Measurements from ENCODE around the gene KRTAP4-1.
"Not testable (repeated sequence)": the region's sequence is repeated elsewhere in the genome, so short reads cannot be mapped to it uniquely, and the experiment has no call there.

The KRTAP4-1 gene

DNA sequence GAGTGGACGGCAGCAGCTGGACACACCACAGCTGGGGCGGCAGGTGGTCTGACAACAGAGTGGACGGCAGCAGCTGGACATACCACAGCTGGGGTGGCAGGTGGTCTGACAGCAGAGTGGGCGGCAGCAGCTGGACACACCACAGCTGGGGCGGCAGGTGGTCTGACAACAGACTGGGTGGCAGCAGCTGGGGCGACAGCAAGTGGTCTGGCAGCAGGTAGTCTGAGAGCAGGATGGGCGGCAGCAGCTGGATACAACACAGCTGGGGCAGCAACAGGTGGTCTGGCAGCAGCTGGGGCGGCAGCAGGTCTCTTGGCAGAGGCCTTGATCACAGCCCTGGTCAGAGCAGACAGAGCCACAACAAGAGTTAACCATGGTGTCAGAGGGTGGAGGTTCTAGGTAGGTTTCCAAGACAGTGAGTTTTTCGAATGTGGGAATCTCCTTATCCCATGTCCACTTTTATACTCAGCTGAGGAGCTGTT is at the start of gene KRTAP4-1:
Gene KRTAP4-1 (minus strand): TSS at position 432 of the 482 bp plus-strand sequence. CDS start 57 bp downstream, at position 375.
- no peak for DNase-seq (ENCODE audit: low read depth, low spot score)

DNA sequence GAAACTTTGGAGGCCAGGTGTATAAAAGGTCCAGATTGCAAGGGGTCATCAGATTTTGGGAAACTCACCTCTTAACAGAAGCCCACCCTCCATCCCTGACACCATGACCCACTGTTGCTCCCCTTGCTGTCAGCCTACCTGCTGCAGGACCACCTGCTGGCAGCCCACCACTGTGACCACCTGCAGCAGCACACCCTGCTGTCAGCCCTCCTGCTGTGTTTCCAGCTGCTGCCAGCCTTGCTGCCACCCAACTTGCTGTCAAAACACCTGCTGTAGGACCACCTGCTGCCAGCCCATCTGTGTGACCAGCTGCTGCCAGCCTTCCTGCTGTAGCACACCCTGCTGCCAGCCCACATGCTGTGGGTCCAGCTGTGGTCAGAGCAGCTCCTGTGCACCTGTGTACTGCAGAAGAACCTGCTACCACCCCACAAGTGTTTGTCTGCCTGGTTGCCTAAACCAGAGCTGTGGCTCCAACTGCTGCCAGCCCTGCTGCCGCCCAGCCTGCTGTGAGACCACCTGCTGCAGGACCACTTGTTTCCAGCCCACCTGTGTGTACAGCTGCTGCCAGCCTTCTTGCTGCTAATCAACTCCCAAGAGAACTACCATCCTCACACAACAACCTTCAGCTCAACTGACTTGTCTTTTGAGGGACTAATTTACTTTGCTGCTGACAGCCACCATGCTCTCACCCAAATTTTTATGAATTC is 47.8 kb upstream of the KRTAP4-1 start, which contains the start of gene KRTAP9-3:
Gene KRTAP9-3 (plus strand): TSS at position 51 of the 707 bp plus-strand sequence. CDS start 53 bp downstream, at position 104.
- not testable (repeated sequence) for DNase-seq (ENCODE audit: low read depth, low spot score)

DNA sequence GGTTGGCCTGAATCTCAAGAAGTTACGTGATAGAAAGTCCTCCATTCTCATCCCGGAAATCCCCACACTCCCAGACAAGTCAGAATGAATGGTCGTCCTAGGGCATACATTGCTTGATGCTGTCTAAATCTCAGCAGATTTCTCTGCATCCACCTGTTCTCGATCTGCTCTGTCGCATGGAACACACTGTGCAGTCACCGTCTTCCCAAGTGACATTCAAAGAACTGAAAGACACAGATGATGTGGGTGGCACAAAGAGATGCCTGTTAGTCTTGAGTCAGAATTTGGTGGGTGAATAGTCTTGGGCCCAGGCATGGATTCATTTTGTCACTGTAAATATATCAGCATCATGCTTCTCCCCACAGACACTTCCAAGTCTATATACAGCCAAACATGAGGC is 47.0 kb upstream of the KRTAP4-1 start:
- DNase-seq (ENCODE audit: low read depth, low spot score): no peak

DNA sequence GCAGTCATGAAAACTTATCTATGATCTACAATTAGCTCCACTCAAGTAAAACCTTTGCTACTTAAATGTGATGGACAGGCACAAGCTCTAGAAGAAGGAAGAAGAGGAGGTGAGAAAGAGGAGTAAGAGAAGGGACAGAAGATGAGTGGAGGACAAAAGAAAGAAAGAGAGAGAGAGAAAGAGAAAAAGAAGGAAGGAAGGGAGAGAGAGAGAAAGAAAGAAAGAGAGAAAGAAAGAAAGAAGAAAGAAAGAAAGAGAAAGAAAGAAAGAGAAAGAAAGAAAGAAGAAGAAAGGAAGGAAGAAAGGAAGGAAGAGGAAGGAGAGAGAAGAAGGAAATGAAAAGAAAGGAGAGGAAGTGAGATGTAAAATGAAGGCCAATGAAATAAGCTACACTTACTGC is 45.4 kb upstream of the KRTAP4-1 start:
- DNase-seq (ENCODE audit: low read depth, low spot score): no peak

DNA sequence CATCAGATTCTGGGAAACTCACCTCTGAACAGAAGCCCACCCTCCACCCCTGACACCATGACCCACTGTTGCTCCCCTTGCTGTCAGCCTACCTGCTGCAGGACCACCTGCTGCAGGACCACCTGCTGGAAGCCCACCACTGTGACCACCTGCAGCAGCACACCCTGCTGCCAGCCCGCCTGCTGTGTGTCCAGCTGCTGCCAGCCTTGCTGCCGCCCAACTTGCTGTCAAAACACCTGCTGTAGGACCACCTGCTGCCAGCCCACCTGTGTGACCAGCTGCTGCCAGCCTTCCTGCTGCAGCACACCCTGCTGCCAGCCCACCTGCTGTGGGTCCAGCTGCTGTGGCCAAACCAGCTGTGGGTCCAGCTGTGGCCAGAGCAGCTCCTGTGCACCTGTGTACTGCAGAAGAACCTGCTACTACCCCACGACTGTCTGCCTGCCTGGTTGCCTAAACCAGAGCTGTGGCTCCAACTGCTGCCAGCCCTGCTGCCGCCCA is 41.9 kb upstream of the KRTAP4-1 start, which contains the start of gene KRTAP9-2:
Gene KRTAP9-2 (plus strand): TSS at position 51 of the 498 bp plus-strand sequence. CDS start 7 bp downstream, at position 58.
- DNase-seq (ENCODE audit: low read depth, low spot score): not testable (repeated sequence)

DNA sequence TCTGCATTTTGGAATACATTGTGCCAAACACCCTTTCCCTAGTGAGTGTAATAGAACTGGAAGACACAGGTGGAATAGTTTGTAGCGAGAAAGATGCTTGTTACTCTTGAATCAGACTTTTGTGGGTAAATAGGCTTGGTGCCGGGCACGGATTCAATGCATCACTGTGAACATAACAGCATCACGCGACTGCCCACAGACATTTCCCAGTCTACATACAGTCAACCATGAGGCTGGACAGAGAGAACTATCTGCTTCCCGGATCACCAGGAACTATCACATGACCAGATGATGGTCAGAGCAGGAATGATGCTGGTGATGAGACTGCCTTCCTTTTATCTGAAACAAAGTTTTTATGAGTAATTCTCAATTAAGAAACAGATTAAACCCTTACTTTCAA is 41.3 kb upstream of the KRTAP4-1 start:
- DNase-seq (ENCODE audit: low read depth, low spot score): no peak

DNA sequence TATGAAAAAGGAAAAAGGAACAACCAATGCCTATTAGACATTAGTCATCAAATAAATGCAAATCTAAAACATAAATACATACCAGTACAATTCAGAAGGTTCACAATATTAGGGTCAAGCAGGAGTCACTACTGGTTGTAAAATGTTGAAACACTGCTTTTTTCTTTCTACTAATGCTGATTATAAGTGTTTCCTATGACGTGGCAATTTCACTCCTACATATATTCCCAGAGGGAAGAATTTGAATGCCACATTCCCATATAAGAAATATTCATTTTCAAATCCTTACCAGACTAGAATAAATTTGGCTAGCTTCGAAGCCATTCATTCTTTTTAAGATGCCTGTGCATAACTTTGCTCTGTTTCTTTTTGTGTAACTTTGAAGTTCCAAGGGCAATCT is 39.1 kb upstream of the KRTAP4-1 start:
- DNase-seq (ENCODE audit: low read depth, low spot score): no peak

DNA sequence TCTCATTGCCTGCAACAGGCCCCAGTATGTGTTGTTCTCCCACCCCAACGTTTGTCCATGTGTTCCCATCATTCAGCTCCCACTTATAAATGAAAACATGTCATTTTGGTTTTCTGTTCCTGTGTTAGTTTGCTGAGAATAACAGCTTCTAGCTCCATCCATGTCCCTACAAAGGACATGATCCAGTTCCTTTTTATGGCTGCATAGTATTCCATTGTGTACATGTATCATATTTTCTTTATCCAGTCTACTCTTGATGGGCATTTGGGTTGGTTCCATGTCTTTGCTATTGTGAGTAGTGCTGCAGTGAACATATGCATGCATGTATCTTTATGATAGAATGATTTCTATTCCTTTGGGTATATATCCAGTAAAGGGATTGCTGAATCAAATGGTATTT is 31.0 kb upstream of the KRTAP4-1 start:
- DNase-seq (ENCODE audit: low read depth, low spot score): no peak

DNA sequence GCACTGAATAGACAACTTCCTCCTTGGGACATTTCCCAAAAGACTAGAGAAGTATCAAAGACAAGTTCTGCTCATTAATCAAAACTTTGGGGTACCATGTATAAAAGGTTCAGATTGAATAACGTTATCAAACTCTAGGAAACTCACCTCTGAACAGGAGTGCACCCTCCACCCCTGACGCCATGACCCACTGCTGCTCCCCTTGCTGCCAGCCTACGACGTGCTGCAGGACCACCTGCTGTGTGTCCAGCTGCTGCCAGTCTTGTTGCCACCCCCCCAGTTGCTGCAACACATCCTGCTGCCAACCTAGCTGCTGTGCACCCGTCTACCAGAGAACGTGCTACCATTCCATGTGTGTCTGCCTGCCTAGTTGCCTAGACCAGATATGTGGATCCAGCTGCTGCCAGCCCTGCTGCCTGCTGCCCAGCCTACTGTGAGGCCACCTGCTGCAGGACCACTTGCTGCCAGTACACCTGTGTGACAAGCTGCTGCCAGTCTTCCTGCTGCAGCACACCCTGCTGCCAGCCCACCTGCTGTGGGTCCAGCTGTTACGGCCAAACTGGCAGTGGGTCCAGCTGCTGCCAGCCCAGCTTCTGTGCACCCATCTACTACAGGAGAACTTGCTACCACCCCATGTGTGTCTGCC is 27.9 kb upstream of the KRTAP4-1 start:
- no peak for DNase-seq (ENCODE audit: low read depth, low spot score)

DNA sequence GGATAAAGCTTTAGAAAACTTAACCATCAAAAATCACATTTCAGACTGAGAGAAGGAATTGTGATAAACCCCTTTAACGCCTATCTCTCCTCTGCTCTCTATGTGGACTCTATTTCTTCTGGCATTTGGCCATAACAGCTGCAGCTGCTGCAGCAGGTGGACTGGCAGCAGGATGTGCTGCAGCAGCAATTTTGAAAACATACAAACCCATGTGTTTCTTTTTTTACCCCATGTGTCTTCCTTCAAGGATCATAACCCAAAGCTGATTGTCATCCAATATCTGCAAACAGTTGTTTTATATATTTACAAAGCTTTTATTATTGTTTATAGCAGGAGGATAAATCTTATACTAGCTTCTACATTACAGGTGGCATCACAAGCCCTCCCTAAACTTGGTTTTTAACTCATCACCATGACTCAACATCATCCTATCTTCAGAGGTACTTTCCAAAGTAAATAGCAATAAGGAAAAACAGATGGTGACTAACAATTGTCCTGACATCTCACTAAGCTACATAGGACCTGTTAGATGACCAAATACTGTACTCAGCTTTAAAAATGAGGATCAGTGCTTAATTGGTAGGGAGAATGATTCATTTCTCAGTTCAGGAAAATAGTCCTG is 27.2 kb upstream of the KRTAP4-1 start:
- no peak for DNase-seq (ENCODE audit: low read depth, low spot score)

DNA sequence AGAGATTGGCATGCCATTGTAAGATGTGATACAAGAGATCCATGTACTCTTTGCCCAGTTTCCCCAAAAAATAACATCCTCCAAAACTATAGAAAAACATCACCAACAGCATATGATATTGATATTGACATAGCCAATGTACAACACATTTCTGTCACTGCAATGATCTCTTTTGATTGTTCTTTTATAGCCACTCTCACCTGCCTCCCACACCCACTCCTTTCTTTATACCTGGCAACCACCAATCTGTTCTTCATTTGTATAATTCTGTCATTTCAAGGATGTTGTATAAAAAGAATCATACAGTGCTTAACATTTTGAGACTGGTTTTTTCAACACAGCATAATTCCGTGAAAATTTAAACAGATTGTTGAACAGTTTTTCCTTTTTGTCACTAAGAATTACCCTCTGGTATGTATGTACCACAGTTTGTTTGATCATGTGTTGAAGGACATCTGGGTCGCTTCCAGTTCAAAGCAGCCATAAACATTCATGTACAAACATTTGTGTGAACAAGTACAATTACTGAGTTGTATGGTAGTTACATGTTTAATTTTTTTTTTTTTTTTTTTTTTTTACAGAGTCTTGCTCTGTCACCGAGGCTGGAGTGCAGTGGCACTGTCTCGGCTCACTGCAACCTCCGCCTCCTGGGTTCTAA is 14.8 kb upstream of the KRTAP4-1 start:
- DNase-seq (ENCODE audit: low read depth, low spot score): no peak

DNA sequence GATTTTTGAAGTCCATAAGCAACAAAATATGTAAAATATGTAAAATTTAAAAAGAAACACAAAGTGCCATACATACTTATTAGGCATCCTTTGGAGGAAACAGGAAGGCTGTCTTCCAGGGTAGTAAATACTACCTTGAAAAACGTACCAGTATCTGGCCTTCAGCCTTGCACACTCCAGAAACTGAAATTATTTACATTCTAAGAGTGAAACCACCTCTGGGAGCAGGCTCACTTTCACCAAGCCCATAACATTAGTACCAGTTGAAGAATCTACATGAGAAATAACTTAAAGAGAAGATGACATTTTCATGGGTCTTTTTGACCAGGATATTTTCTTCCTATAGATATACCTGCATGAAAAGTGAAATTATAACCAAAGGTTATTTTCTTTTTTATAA is 11.4 kb upstream of the KRTAP4-1 start:
- no peak for DNase-seq (ENCODE audit: low read depth, low spot score)

DNA sequence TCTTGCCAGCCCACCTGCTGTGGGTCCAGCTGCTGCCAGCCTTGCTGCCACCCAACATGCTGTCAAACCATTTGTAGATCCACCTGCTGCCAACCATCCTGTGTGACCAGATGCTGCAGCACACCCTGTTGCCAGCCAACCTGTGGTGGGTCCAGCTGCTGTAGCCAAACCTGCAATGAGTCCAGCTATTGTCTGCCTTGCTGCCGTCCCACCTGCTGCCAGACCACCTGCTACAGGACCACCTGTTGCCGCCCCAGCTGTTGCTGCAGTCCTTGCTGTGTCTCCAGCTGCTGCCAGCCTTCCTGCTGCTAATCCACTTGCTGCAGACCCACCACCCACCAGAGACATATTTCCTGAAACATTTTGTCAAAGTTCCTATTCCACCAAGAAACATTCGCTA is 5.6 kb upstream of the KRTAP4-1 start:
- no peak for DNase-seq (ENCODE audit: low read depth, low spot score)

DNA sequence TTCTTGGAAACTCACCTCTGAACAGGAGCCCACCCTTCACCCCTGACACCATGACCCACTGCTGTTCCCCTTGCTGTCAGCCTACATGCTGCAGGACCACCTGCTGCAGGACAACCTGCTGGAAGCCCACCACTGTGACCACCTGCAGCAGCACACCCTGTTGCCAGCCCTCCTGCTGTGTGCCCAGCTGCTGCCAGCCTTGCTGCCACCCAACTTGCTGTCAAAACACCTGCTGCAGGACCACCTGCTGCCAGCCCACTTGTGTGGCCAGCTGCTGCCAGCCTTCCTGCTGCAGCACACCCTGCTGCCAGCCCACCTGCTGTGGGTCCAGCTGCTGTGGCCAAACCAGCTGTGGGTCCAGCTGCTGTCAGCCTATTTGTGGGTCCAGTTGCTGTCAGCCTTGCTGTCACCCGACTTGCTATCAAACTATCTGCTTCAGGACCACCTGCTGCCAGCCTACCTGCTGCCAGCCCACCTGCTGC is 5.2 kb upstream of the KRTAP4-1 start, which contains the start of gene KRTAP9-1:
Gene KRTAP9-1 (plus strand): TSS at position 51 of the 482 bp plus-strand sequence. CDS start 0 bp downstream, at position 51.
- not testable (repeated sequence) for DNase-seq (ENCODE audit: low read depth, low spot score)

DNA sequence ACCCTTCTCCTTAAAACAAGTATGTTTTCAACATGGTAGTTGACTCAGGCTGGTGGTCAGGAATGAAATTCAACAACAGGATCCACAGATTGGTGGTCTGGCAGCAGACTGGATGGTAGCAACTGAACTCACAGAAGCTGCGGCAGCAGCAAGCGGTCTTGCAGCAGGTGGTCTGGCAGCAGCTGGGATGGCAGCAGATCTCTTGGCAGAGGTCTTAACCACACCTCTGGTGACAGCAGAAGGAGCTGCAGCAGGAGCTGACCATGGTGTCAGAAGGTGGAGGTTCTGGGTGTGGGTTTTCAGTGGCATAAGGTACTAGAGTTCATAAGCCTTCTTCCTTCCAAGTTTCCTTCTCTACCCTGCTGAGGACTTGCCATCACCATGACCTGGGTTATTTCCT is 2.2 kb upstream of the KRTAP4-1 start:
- no peak for DNase-seq (ENCODE audit: low read depth, low spot score)

DNA sequence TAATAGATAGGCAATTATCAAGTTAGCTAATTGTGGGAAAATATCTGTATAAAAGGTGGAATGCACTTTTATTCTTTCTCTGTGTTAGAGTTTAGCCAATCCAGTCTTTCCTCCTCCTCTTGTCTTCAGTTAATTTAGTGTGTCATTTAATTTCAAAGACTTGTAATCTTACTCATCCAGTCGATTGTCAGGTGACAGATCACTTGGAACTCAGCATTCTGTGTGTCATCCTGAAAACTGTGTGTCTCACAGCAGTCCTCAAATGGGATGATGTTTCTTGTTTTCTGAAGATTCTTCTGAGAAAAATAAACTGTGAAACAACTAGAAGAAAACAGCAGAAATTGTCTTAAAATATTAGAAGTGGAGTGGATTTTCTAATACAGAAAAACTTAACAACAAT is 290 bp upstream of the KRTAP4-1 start:
- DNase-seq (ENCODE audit: low read depth, low spot score): no peak

DNA sequence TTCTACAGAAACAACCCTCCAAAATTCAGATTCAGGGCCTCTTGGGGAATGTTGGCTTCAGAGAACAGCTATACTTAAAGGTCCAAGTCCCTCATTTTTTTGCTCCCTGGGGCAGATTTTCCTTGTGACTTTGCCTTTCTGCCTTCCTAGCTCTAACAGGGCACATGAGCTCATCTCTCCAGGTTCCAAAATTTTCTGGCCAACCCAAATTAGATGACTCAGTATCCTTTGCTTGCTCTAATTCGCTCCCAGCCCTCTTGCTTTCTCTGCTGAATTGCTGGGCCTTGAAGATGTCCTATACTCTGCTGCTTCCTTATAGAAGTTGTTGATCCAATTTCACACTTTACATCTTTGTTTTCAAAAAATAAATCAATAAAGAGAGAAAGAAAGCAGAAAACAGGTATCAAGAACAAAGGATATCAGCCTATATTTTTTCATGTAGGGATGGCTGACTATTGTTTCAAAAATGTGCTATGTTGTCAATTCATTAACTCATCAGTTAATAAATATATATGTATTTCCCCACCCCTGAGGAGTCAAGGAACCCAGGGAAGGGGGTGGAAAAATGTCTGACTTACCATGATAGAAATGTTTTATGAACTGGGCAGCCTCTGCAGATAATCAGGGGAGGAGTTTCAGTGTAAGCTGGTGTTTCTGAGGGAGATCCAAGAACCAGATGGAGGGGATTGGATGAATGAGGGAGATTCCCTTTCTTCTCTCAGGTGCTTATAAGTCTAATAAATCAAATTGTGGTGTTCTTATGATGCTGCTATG is 5.7 kb downstream of the KRTAP4-1 start:
- no peak for DNase-seq (ENCODE audit: low read depth, low spot score)

DNA sequence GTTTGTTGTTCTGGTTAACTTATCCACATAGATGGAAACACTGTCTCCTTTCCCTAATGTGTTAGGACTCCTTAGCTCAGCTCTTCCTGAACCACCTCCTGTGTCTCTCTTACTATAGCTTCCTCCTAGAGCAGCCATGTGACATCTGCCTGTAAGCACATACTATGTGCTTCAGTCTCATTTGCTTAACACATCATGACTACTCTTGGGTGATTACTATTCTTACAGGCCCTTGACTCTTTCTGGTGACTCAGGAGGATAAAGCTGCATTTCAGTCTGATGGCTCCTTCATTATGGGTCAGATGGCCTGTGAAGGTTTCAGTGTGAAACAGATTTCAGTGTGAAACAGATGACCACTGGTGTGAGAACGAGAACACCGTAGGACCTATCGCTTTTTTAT is 6.4 kb downstream of the KRTAP4-1 start:
- no peak for DNase-seq (ENCODE audit: low read depth, low spot score)

DNA sequence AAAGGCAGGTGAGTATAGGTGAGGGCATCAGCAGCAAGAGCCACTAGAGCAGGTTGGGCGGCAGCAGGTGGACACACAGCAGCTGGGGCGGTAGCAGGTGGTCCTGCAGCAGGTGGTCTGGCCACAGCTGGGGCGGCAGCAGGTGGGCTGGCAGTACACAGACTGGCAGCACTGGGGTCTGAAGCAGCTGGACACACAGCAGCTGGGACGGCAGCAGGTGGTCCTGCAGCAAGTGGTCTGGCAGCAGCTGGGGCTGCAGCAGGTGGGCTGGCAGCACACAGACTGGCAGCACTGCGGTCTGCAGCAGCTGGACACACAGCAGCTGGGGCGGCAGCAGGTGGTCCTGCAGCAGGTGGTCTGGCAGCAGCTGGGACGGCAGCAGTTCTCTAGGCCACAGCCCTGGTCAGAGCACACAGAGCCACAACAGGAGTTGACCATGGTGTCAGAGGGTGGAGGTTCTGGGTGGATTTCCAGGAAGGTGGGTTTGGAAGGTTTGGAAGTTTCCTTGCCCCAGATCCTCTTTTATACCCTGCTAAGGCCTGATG is 6.9 kb downstream of the KRTAP4-1 start, which contains the start of gene KRTAP4-2:
Gene KRTAP4-2 (minus strand): TSS at position 495 of the 545 bp plus-strand sequence. CDS start 57 bp downstream, at position 438.
- DNase-seq (ENCODE audit: low read depth, low spot score): no peak

DNA sequence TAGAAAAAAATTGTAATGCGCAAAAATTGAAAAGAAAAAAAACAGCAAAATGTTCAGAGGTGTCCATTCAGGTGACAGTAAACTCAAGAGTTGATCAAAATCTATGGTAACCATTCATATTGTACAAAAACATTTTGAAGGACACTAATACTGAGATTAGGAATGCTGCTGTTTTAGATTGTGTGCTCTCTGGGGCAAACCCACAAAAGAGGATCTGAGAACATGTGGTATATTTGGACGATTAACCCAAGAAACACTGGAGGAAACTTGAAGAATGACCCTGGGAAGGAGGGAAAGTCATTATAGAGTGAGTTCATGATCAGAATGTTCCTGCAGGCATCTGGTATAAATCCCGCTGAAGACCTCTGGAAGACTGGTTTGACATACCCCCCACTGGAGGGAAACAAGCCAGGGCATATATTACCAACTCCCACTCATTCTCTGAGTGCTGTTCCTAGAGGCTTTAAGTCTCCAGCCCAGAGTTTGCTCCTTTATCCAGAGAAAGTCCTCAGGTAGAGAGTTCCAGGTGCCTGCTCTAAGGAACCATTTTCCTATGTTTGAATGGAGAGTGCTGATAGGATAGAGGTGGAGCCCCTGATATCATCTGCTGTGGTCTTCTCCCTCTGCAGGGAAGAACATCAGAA is 7.8 kb downstream of the KRTAP4-1 start:
- DNase-seq (ENCODE audit: low read depth, low spot score): no peak
